GM04503 (cell line): Measurements from ENCODE around the gene AGBL4.

Experiments
- DNase-seq: peaks from one replicate; pipeline ENCODE4 v3.0.0-alpha.2; 2012; ENCODE audit warnings: low read depth

Gene AGBL4

GRCh38 chr1:48680411-48681035, 1343.2 kb downstream of the AGBL4 start:
- DNase-seq, result no peak

- DNase-seq, result no peak
These were observed 1343.9 kb downstream of the AGBL4 start for GRCh38 chr1:48679859-48680258.

- no peak for DNase-seq
These were observed 1344.8 kb downstream of the AGBL4 start for GRCh38 chr1:48678710-48679505.

GRCh38 chr1:48677306-48678287, 1346.2 kb downstream of the AGBL4 start:
- DNase-seq, result no peak

GRCh38 chr1:48676822-48677221, 1346.9 kb downstream of the AGBL4 start:
- DNase-seq, result no peak

GRCh38 chr1:48676376-48676775, 1347.4 kb downstream of the AGBL4 start:
- DNase-seq, result no peak

GRCh38 chr1:48675251-48675650, 1348.5 kb downstream of the AGBL4 start:
- no peak for DNase-seq

- no peak for DNase-seq
These were observed 1349.1 kb downstream of the AGBL4 start for GRCh38 chr1:48674641-48675040.

- no peak for DNase-seq
These were observed 1350.2 kb downstream of the AGBL4 start for GRCh38 chr1:48673332-48674105.

- DNase-seq, result no peak
These were observed 1352.2 kb downstream of the AGBL4 start for GRCh38 chr1:48671578-48671977.

- no peak for DNase-seq
These were observed 1353.3 kb downstream of the AGBL4 start for GRCh38 chr1:48670234-48671020.

- DNase-seq, result no peak
These were observed 1355.4 kb downstream of the AGBL4 start for GRCh38 chr1:48668339-48668738.

GRCh38 chr1:48667782-48668181, 1356.0 kb downstream of the AGBL4 start:
- no peak for DNase-seq

GRCh38 chr1:48665708-48666407, 1357.9 kb downstream of the AGBL4 start:
- DNase-seq, result no peak

- DNase-seq, result no peak
These were observed 1361.9 kb downstream of the AGBL4 start for GRCh38 chr1:48661726-48662463.

GRCh38 chr1:48659801-48660200, 1364.0 kb downstream of the AGBL4 start:
- no peak for DNase-seq

GRCh38 chr1:48657413-48657812, 1366.3 kb downstream of the AGBL4 start:
- DNase-seq, result no peak

GRCh38 chr1:48654606-48655210, 1369.0 kb downstream of the AGBL4 start:
- DNase-seq, result no peak

- no peak for DNase-seq
These were observed 1371.4 kb downstream of the AGBL4 start for GRCh38 chr1:48652334-48652733.
